HG03025 (cell line): ENCODE results near the gene GFAP.

Source experiments
- ATAC-seq: cut with Tn5 transposase; IDR thresholded peaks from one replicate; pipeline ENCODE4 v1.9.1; 2021; ENCODE audit warnings: mild to moderate bottlenecking, moderate library complexity; ENCODE audit not compliant: unreplicated experiment, low FRiP score

Gene GFAP

DNA sequence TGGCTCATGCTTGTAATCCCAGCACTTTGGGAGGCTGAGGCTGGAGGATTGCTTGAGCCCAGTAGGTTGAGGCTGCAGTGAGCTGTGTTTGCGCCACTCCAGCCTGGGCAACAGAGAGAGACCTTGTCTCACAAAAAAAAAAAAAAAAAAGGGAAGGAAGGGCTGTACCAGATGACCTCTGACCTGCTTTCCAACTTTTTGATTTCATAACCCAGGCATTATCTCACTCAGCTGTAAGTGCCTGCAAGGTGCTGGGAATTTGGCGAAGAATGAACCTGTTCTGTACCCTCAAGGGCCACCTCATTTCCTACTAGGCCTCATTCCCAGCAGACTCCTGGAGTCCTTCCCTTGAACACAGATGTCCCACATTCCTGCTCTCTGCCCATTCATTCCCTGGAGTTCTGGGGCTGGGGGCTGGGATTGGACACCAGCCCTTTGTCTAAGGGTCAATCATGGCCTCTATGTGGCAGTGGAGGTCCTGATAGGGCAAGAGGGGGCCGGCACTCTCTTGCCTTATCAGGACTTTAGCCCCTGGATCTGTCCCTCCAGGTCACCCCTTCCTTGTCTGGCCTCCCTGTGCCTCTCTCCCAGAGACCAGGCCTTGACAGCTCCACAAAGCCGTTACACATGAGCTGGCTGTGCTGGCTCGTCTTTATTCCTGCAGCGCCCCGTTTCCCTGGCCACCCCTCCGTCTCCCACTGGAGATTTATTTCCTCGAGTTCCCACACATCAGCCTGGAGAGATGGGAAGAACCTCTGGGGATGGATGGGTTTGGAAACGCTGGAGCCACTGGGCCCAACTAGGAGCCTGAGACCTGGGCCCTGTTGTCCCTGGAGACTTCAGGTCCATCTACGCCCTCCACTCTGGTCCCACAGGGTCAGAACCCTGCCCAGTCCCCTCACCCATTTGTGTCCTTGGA, 821 bp upstream of the GFAP start:
- no peak for ATAC-seq

DNA sequence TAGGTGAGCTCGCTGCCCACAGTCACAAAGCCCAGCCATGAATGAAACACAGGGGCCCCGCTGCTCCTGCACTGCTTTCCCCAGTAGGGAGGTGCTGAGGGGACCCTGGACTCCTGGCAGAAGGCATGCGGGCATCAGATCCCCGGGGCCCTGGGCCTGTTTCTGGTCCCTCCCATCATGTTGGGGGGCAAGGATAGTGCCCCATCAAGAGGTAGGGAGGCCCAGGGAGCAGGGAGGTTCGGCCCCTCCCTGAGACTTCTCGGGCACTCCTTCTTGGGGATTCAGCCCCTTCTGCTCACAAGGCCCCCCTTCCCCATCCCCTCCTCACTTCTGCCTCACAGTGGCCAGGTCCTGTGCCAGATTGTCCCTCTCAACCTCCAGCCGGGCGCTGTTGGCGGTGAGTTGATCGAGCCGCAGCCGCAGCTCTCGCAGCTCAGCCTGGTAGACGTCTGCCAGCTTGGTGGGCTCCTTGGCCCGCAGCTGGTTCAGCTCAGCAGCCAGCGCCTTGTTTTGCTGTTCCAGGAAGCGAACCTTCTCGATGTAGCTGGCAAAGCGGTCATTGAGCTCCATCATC, 515 bp downstream of the GFAP start:
- ATAC-seq: no peak

DNA sequence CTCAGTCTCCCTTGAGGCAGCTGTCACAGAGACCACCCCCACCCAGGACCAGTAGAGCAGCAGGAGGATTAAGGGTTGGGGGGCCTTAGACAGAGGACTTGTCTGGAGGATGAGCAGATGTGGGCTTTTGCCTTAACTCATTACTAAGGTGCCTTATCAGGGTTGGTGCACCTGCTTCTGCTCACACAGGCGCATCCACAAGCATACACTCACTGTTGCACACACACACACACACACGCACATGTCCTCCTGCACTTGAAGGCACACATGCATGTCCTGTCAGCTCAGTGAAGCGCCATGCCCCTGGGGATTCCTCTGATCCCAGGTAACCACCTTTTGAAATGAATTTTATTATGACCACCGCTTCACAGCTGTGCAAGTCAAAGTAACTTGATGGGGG, 1.2 kb downstream of the GFAP start:
- ATAC-seq: no peak

DNA sequence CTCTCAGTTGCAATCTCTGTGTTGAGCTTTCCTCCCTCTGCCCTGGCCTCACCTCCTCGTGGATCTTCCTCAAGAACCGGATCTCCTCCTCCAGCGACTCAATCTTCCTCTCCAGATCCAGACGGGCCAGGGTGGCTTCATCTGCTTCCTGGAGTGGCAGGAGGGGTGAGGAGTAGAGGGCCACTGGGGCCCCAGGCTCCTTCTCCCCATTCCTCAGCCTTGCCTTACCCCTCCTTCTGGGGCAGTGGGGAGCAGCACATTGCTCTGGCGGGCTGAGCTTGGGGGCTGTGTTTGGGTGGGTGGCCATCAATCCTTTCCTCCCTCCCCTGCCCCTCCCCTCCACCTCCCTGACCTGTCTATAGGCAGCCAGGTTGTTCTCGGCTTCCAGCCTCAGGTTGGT, 1.6 kb downstream of the GFAP start:
- no peak for ATAC-seq

DNA sequence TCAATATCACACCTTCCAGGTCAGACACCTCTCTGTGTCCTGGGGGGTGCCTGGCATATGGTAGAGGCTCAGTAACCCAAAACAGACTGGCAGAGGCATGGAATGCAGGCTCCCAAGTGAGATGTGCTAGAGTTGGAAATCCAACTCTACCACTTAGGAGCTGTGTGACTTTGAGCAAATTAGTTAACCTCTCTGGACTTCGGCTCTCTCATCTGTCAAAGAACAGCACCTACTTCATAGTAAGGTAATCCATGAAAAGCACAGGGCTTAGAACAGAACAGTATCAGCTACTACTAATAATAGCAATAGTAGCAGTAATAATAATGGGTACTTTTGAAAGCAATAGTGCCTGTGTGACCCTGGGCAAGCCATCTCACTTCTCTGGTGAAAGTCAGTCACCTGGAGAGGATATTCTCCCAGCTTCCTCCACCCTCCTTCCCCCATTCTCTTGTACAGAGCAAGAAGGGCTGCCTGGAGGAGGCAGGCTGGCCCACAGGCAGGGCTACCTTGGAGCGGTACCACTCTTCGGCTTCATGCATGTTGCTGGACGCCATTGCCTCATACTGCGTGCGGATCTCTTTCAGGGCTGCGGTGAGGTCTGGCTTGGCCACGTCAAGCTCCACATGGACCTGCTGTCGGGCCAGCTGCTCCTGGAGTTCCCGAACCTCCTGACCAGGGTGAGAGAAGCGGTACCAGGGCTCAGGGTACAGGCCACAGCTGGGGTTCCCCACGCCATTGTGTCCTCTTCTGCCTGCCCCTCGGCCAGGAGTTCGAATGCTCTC, 2.3 kb downstream of the GFAP start:
- no peak for ATAC-seq

DNA sequence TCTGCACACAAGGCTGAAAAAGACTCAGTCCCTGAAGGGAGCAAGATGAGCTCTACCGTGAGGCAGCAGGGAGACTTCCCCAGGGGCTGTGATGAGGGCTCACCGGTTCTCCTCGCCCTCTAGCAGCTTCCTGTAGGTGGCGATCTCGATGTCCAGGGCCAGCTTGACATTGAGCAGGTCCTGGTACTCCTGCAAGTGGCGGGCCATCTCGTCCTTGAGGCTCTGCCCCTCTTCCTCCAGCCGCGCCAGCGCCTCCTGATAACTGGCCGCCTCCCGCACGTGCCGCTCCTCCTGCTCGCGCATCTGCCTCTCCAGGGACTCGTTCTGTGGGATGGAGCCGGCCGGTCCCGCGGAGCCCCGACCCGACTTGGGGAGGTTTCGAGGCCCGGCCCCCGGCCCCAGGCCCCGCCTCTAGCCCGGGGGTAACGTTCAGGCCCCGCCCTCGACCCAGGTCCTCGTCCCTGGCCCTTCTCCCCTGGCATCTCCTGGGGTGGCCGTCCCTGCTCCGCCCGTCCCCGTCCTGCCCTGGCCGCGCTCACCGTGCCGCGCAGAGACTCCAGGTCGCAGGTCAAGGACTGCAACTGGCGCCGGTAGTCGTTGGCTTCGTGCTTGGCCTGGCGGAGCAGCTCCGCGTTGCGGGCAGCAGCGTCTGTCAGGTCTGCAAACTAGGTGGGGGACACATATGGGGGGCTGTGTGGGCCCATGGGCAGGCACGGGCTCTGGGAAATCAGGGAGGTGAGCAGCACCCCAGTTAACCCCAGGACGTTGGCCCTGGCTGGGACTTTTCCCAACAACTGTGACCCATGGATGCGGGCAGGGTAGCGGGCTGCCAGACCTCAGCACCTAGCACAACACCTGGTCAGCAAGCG, 3.9 kb downstream of the GFAP start:
- ATAC-seq: no peak

DNA sequence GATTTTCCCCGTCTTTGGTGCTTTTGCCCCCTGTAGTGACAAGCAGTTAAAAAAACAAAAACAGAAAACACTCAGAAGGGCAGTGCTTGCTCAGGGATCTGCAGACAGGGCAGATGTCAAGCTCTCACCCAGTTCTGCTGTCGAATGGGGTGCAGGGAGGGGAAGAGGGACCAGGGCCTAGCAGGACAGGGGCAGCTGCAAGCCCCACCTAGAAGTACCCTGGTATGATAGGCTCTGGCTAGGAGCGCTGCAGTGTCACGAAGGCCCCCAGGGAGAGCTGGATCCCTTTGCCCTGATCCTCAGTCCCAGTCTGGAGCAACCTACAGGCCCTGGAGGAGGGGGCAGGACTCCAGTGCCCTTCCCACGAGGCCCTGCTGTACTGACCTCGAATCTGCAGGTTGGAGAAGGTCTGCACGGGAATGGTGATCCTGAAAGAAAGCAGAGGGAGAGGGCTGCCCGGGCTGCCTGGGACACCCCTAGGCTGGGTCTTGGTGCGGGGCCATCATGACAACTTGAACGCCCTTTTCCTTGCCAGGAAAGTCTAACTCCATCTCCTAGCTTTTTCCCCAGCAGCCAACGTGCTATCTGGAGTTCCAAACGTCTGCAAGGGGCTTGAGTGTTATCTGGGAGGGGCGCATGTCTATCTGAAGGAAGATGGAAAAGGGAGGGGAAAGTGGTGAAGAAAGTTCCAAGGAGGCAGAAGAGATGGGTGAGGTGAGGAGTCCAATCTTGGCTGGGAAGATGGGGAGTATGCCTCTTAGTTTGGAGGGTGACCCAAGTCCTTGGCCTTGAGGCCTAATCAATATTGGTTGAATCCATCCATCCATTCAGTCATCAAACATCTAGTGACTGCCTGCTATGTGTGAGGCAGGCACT, 4.8 kb downstream of the GFAP start:
- ATAC-seq: no peak

DNA sequence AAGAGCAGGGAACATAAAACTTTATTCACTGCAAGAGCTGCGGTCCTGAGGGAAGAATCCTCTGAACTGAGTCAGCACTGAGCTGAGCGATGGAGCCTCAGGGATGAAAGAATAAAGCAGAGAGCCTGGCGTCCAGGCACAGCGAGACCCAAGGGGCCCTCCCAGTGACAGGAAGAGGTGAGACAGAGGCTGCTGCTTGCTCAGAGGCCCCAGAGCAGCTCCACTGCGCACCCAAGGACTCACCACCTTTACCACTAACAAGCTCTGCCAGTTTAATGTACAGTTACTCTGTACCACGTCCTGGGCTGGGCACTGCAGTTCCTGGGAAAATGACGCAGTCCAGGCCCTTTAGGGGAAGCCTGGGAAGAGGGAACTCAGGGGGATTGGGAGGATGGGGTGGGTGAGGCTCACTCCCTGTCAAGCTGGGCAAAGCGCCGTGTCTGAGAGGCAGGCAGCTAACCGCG, 5.6 kb downstream of the GFAP start:
- no peak for ATAC-seq

DNA sequence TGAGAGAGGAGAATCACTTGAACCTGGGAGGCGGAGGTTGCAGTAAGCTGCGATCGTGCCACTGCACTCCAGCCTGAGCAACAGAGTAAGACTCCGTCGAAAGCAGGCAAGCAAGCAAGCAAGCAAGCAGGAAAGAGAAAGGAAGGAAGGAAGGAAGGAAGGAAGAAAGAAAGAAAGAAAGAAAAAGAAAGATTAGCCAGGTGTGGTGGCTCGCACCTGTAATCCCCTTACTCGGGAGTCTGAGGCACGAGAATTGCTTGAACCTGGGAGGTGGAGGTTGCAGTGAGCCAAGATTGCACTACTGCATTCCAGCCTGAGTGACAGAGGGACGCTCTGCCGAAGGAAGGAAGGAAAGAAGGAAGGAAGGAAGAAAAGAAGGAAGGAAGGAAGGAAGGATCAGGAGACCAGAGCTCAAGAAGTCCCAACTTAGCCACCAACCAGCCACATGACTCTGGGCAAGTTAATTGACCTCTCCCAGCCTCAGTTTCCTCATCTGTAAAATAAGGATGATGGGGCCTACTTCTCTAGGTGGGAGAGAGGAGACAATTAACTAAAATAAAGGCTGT, 6.5 kb downstream of the GFAP start:
- no peak for ATAC-seq

DNA sequence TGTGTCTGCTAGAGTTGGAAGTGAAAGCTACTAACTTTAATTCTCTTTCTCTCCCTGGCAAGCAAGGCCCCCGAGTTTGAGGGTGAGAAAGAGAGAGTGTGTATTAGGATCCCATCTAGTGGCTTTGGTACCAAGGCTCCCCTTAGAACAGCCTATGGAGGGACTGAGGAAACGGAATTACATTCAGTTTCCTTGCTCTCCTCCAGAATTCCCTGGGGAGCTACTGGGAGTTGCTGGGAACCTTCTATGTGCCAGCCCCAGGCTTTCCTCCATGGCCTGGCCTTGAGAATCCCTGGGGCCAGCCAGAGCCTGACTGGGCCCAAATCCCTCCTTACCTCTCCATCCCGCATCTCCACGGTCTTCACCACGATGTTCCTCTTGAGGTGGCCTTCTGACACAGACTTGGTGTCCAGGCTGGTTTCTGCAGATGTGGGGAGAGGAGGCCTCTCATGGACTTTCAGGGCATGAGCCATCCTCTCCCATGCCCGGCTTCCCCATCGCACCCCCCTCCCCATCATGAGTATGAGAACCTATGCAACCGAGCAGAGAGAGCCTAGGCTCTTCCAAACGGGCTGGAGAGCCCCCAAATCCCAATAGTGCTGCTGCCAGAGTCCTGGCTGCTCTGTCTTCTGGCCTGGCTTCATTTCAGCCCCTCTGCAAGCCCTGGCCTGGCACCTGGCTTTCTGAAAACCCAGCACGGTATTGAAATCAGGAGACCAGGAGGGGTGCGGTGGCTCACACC, 7.4 kb downstream of the GFAP start:
- no peak for ATAC-seq

DNA sequence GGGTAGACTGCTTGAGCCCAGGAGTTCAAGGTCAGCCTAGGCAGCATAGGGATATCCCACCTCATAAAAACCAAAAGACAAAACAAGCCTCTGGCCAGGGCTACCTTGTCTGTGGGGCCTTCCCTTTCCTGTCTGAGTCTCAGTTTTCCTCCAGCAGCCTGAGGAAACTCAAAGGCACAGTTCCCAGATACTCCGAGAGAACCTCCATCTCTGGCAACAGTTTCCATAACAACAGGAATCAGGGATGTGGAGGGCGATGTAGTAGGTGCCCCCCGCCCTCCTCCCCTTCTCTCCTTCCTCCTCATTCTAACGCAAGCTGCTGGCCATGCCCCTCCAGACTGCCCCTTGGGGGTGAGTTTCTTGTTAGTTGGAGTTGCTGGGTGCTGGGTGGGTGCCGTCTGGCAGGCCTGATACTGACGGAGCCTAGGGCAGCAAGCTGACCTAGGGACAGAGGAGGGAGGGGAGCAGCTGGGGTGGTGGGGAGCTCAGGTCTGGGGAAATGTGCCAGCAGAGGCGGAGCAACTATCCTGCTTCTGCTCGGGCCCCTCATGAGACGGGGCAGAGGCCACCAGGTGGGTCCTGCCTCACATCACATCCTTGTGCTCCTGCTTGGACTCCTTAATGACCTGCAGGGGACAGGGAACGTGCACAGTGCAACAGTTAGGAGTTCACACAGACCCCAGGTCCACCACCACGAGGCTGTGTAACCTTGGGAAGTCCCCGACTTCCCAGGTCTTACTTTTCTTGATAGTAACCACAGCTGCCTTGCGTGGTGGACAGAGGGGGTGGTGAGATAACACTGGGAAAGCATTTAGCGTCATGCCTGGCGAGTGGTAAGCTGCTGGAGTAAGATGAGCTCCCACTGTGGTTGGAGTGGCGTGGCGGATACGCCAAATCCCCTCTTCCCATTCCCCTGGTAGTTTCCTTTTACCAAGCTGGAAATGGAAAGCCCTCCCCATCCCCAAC, 8.3 kb downstream of the GFAP start:
- ATAC-seq: no peak

DNA sequence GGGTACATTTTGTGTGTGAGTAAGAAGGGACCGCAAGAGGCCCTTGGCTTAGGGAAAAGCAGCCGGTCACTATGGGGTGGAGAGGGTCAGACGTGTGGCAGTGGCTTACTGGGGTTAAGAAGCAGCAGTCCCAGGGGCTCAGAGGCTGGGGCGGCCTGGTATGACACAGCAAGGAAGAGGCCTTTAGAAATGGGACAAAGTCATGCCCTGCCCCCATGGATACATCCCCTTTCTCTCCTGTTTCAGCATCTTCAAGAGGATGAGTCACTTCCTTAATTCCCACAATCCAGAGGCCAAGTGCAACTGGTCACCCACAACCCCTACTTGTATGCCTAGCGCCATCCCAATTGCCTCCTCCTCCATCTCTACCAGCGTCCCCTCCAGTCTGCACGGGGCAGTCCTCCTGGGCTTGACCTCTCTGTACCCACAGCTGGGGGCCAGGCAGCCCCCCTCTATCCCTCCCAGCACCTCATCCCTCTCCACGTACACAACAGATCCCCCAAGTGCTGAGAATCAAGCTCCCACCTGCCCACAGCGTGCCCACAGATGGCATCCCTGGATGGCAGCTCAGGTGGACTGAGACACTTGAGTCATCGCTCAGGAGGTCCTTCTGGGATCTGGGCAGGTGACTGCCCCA, 9.2 kb downstream of the GFAP start:
- ATAC-seq: no peak

DNA sequence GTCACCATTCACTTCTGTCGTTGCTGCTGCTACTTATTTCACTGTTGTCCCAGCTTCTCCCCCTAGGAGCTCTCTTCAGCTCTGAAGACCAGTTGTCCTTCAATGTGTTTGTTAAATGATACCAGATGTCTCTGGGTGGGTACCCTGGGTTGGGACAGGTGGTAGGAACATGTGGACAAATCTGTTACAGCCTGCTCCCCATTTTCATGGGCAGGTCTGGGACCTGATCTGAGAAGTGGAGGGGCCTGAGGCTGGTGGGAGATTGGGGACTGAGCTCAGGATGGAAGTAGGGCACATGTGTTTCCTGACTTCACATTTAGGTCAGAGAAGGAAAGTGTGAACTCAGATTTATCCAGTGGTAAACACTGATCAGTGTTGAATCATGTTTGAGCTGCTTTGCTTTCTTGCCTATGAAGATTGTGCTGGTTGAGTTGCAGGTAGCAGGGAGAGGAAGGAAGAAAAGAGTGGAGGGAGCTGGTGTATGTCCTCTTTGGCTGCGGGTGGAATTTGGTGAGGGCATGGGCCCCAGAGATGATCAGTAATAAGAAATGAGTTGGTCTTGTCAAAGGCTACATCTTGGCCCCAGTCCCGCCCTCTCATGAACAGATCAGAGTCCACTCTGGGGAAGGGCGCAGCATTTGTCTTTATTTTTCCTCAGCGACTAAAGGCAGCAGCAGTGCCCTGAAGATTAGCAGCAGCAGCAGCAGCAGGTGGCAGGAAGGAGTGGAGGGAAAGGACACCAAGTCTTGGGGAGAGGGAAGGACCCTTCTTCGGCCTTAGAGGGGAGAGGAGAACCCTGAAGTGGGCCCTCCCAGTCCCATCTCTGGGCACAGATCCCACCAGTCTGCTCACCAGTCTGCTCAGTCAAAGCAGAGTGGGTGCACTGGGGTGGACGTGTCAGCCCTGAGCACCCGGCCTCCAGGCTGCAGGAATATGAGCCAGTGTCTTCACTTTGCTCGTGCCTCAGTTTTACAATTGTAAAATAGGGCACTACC, 10.0 kb downstream of the GFAP start:
- no peak for ATAC-seq

DNA sequence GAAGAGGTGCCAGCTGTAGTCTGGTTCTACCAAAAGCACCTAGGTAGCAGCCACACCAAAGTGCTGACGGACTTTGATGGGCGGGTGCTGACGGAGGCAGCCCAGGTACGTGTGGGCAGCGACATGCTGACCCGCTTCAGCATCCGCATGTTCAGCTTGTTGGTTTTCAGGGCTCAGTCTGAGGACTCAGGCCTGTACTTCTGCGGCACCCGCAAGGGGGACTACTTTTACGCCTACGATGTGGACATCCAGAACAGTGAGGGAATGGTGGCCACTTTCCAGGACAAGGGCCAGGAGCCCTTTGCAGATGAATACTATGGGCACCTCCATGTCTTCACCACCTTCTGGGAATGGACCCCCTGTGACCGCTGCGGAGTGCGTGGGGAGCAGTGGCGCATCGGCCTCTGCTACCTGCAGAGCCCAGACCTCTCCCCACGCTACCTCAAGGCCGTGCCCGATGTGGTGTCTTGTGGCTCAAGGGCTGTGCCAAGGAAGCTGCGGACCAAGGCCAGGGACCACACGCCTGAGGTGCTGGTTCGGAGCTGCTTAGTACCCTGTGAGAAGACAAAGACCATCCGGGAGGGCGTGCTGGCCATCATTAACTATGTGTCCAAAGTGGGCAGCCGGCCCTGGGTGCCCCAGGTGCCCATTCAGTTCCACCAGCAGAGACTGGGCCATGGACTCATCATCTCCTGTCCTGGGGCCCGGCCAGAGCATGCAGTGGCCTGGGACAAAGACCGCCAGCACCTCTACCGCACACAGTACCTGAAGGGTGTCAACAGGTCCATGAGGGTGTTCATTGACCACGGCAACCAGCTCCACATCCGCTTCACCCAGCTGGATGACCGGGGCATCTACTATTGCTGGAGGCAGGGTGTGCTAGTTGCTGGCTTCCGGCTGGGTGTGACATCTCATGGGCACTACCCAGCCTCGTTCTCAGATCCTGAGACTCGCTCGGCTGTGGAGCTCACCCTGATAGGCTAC, 11.0 kb downstream of the GFAP start:
- no peak for ATAC-seq
